Thyroid gland (tissue), 4 donors: ENCODE results near the gene ZNF791.

Experiments
- CTCF ChIP-seq, 6 experiments: fragments of 200-600 bp in 3 of 6; fragments of 450-650 bp in 3 of 6; sonication (generic) in 3 of 6; IDR thresholded peaks; one replicate each; pipeline ENCODE4 v1.5.1; 2016 to 2019; ENCODE audit warnings: antibody characterized with exemption in 6 of 6, mild to moderate bottlenecking in 2 of 6, inconsistent platforms in 1 of 6, moderate library complexity in 1 of 6
- POLR2A ChIP-seq, 2 donors: fragments of 450-650 bp; IDR thresholded peaks; one replicate each; pipeline ENCODE4 v1.6.1; 2017; ENCODE audit warnings: antibody characterized with exemption in 2 of 2, mild to moderate bottlenecking in 2 of 2, moderate library complexity in 1 of 2

GRCh38 chr19:12580180-12580694, 30.5 kb upstream of the ZNF791 start:
- TF ChIP-seq CTCF (IDR thresholded peaks at IDR 0.05): no peak
- no peak for TF ChIP-seq POLR2A (IDR thresholded peaks at IDR 0.05)
